ENCODE results near the gene TTLL5.

TTLL5 gene

GRCh38 chr14:75697386-75697785, 36.3 kb downstream of the TTLL5 start:
- DNase-seq (ENCODE audit: low read depth in 1 of 2, low spot score in 1 of 2) = no peak
- no peak for TF ChIP-seq JUND (IDR thresholded peaks at IDR 0.05; ENCODE audit: low read depth)

GRCh38 chr14:75697918-75698317, 36.9 kb downstream of the TTLL5 start:
- in situ Hi-C loops (cut with HindIII; ENCODE audit: low pct_unique_long_range_greater_than_20kb, low sequenced_read_pairs) = no loop called here
- DNase-seq (ENCODE audit: low read depth in 1 of 2, low spot score in 1 of 2) = no peak
- no peak for TF ChIP-seq JUND (IDR thresholded peaks at IDR 0.05; ENCODE audit: low read depth)

More at GRCh38 chr14:75697386-75697785, 36.3 kb downstream of the TTLL5 start:
- in situ Hi-C loops (cut with HindIII; ENCODE audit: low pct_unique_long_range_greater_than_20kb, low sequenced_read_pairs) = no loop called here

GRCh38 chr14:75699331-75699730, 38.3 kb downstream of the TTLL5 start:
- no peak for TF ChIP-seq JUND (IDR thresholded peaks at IDR 0.05; ENCODE audit: low read depth)
- in situ Hi-C loops (cut with HindIII; ENCODE audit: low pct_unique_long_range_greater_than_20kb, low sequenced_read_pairs) = no loop called here

GRCh38 chr14:75700295-75700694, 39.2 kb downstream of the TTLL5 start:
- no peak for TF ChIP-seq JUND (IDR thresholded peaks at IDR 0.05; ENCODE audit: low read depth)
- no peak for DNase-seq (ENCODE audit: low read depth in 1 of 2, low spot score in 1 of 2)
- in situ Hi-C loops (cut with HindIII; ENCODE audit: low pct_unique_long_range_greater_than_20kb, low sequenced_read_pairs) = no loop called here

More at GRCh38 chr14:75699331-75699730, 38.3 kb downstream of the TTLL5 start:
- DNase-seq (ENCODE audit: low read depth in 1 of 2, low spot score in 1 of 2) = no peak

GRCh38 chr14:75702122-75702521, 41.1 kb downstream of the TTLL5 start:
- TF ChIP-seq JUND (IDR thresholded peaks at IDR 0.05; ENCODE audit: low read depth) = no peak
- in situ Hi-C loops (cut with HindIII; ENCODE audit: low pct_unique_long_range_greater_than_20kb, low sequenced_read_pairs) = no loop called here
- DNase-seq (ENCODE audit: low read depth in 1 of 2, low spot score in 1 of 2) = no peak

GRCh38 chr14:75702616-75703261, 41.7 kb downstream of the TTLL5 start:
- in situ Hi-C loops (cut with HindIII; ENCODE audit: low pct_unique_long_range_greater_than_20kb, low sequenced_read_pairs) = no loop called here
- no peak for TF ChIP-seq JUND (IDR thresholded peaks at IDR 0.05; ENCODE audit: low read depth)
- no peak for DNase-seq (ENCODE audit: low read depth in 1 of 2, low spot score in 1 of 2)

GRCh38 chr14:75703467-75703866, 42.4 kb downstream of the TTLL5 start:
- DNase-seq (ENCODE audit: low read depth in 1 of 2, low spot score in 1 of 2) = no peak
- in situ Hi-C loops (cut with HindIII; ENCODE audit: low pct_unique_long_range_greater_than_20kb, low sequenced_read_pairs) = no loop called here
- no peak for TF ChIP-seq JUND (IDR thresholded peaks at IDR 0.05; ENCODE audit: low read depth)

- peak in 1 of 2 experiments; percentile 9 for DNase-seq (ENCODE audit: low read depth in 1 of 2, low spot score in 1 of 2)
- TF ChIP-seq JUND (IDR thresholded peaks at IDR 0.05; ENCODE audit: low read depth) = no peak
- in situ Hi-C loops (cut with HindIII; ENCODE audit: low pct_unique_long_range_greater_than_20kb, low sequenced_read_pairs) = no loop called here
Observed at GRCh38 chr14:75705014-75705413, 44.0 kb downstream of the TTLL5 start.

- in situ Hi-C loops (cut with HindIII; ENCODE audit: low pct_unique_long_range_greater_than_20kb, low sequenced_read_pairs) = no loop called here
- TF ChIP-seq JUND (IDR thresholded peaks at IDR 0.05; ENCODE audit: low read depth) = no peak
- DNase-seq (ENCODE audit: low read depth in 1 of 2, low spot score in 1 of 2) = peak; percentile 52 to 90
Observed at GRCh38 chr14:75709207-75709812, 48.3 kb downstream of the TTLL5 start.

- peak; percentile 42 to 90 for DNase-seq (ENCODE audit: low read depth in 1 of 2, low spot score in 1 of 2)
- no peak for TF ChIP-seq JUND (IDR thresholded peaks at IDR 0.05; ENCODE audit: low read depth)
- in situ Hi-C loops (cut with HindIII; ENCODE audit: low pct_unique_long_range_greater_than_20kb, low sequenced_read_pairs) = no loop called here
Observed at GRCh38 chr14:75711105-75711795, 50.2 kb downstream of the TTLL5 start.

- TF ChIP-seq JUND (IDR thresholded peaks at IDR 0.05; ENCODE audit: low read depth) = peak; percentile 81; the same call in 1 of the 2 replicates
- peak; percentile 72 to 98 for DNase-seq (ENCODE audit: low read depth in 1 of 2, low spot score in 1 of 2)
- in situ Hi-C loops (cut with HindIII; ENCODE audit: low pct_unique_long_range_greater_than_20kb, low sequenced_read_pairs) = no loop called here
Observed at GRCh38 chr14:75711796-75712211, 50.8 kb downstream of the TTLL5 start.

GRCh38 chr14:75714991-75715390, 53.9 kb downstream of the TTLL5 start:
- in situ Hi-C loops (cut with HindIII; ENCODE audit: low pct_unique_long_range_greater_than_20kb, low sequenced_read_pairs) = no loop called here
- TF ChIP-seq JUND (IDR thresholded peaks at IDR 0.05; ENCODE audit: low read depth) = no peak

More at GRCh38 chr14:75714991-75715390, 53.9 kb downstream of the TTLL5 start:
- no peak for DNase-seq (ENCODE audit: low read depth in 1 of 2, low spot score in 1 of 2)

All from T47D (cell line).